GM19238 (cell line): ENCODE results near the gene TEC.

ENCODE experiments used
- DNase-seq: peaks from one replicate; pipeline ENCODE4 v3.0.0; 2011; ENCODE audit warnings: low spot score; ENCODE audit not compliant: insufficient read length

Gene TEC

DNA sequence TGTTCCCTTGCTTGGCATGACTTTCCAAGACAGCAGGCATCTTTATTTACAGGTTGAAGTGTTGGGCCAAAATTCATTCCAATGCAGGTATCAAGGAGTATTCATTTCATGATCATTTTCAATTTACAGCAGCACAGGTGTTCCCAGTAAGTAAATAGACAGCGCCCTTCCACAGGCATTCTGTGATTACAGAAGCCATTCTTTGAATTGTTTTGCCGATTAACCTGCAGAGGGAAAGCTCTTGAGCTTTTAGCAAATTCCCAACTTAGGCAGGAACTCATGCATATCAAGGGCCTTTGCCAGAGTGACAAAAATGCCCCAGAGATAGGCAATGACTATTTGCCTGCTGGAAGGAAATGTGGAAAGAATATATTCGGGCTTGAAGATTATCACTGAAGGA is 142.4 kb downstream of the TEC start:
- DNase-seq: no peak

DNA sequence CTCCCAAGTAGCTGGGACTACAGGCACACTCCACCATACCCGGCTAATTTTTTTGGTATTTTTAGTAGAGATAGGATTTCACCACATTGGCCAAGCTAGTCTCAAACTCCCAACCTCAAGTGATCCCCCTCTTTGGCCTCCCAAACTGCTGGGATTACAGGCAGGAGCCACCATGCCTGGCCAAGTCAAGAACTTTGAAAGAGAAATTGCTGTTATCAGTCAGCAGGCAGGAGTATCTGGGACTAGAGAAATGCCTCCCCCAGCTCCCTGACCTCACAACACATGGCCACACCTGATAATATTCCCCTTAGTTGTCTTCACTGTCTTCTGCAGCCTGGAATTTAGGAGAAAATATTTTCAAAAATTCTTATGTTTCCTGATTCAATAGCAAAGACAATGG is 143.0 kb downstream of the TEC start:
- no peak for DNase-seq

DNA sequence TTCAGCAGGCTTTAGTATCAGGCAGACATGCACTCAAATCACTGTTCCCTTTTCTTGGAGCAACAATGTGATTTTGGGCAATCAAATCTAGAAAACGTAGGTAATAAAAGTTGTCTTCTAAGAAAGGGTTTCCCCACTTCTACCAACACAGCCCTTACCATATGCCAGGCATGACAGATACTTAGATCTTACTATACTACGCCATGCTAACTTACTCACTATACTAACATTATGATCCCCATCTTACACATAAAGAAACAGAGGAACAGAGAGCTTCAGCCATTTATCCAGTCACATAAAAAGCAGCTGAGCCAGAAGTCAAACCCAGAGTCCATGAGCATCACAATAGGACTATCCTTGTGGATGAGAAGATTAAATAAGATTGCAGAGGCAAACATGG is 144.8 kb downstream of the TEC start:
- DNase-seq: no peak

DNA sequence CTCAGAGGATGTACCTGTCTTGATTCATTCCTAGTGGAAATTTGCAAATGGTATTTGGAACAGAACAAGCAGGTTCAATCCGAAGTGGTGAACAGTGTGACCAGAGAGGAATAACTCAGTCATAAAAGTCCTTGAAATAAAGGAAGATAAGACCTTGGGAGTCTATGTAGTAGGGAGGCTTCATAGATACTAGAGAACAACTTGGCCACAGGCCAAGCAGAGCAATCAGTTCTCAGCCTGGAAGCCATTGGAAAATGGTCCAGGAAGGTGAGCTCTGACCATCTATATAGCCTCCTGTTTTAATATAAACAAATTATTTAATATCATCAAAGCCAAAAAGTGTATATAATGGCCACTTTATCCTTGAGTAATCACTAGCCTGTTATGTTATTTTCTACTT is 146.9 kb downstream of the TEC start:
- DNase-seq: no peak

DNA sequence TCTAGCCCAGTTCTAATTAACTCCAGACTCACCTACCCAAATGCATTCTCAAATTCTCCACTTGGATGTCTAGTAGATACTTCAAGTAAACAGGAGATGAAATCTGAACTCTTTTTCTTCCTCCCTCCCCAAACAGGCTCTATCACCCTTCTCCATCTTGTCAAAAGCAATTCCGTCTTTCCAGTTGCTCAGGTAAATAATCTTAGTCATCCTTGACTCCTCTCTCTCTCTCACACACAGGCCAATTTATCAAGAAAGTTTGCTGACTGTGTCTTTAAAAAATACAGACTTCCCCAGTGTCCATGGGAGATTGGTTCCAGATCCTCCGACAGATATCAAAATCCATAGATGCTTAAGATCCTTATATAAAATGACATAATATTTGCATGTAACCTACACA is 148.5 kb downstream of the TEC start:
- no peak for DNase-seq

DNA sequence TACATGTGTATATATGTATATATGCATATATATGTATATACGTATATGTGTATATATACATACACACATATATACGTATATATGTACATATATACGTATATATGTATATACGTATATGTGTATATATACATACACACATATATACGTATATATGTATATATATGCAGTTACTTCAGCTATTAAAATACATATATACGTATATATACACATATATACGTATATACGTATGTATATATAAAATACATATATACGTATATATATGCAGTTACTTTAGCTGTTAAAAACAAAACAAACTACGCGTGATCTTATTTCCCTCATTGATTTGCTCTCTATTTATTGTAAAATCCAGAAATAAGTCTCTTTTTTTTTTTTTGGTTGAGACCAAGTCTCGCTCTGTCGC is 149.5 kb downstream of the TEC start:
- DNase-seq: no peak

DNA sequence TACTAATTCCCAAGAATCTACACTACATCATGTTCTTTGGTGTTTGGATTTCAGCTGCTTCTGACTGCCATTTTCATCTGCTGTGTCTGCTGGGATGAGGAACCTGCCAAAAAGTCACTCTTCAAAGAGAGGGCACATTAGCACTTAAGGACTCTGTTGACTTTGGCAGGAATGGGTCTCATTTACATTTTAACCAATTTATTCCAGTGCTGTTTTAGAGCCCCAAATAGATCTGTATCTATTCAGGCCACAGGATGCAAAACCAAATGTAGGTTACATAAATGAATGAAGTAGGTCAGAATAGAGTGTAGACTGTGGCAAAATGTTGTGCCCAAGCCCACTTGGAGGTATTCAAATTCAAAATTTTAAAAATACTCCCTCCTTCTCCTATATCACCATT is 150.0 kb downstream of the TEC start:
- no peak for DNase-seq

DNA sequence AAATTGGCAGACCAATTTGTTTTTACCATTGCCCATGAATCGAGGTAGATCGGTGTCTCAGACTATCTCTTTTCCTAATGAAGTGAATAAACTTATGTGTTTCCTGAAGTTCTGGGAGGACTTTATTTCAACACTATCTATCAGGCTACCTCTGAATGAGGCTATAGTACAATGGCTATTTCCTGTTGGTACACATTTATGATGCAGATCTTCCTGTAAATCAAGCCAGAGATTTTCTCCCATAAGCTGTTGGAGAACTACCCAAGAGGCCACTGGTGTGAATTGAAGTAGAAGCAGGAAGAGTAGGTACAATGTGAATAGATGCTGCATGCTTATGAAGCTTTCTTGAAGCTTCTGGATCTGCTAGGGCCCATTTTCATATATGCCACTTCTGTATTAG is 151.6 kb downstream of the TEC start:
- no peak for DNase-seq

DNA sequence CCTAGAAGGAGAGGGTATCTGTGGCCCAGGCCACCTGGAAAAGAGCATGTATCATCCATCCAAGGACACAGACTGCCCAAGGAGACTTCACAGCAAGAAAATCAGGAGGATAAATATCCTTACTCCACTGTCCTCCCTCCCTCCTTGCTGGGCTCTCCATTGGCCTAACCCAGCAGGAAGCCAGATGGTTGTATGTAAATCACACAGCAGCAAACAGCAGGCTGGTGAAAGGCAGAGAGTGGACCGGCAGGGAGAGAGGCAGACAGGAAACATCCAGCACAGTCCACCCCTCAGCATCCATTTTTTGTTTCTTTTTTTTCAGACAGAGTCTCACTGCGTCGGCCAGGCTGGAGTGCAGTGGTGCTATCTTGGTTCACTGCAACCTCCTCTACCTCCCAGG is 153.1 kb downstream of the TEC start:
- DNase-seq: no peak

DNA sequence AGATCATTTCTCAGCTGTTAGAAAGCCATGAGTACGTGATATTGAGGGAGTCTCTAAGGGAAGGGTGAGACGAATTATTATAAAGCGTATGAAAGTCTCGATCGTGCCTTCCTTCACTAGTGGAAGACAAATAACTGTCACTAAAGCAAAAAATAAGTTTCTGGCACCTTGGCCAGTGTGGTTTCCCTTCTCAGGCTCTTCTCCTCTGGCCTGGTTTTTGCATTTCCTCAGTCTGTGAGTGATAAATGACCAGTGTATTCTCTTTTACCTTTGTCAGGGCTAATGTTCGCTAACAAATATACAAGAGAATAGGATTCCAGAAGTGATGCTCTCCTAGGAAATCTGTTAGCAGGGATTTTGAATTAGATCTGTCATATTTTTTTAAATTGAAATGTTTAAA is 155.2 kb downstream of the TEC start:
- DNase-seq: no peak

DNA sequence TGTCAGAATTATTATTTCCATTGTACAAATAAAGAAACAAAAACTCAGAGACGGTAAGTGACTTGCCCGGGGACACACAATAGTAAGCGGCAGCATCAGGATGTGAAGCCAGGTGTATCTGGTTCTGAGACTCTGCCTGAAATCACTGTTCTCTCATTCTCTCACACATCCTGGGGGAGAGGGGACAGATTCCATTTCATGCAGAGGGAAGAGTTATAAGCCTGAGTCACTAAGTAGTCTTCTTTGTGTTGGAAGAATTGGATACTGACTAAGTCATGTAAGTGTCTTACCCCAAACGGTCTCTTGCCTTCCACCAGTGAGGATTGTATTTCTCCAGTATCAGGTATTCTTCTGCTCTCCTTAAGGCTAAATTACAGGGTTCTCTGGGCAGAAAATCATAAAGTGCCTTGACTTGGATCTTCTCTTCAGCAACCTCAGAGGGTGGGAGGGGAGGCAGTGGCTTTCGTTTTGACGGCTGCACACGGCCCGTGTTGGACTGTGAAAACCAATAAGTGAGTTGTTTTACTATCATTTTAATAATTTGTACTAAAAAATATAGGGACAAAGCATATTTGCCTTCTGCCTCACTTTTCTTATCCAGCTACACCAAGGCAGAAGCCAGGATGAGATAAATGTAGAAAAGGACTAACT is 157.5 kb downstream of the TEC start:
- no peak for DNase-seq

DNA sequence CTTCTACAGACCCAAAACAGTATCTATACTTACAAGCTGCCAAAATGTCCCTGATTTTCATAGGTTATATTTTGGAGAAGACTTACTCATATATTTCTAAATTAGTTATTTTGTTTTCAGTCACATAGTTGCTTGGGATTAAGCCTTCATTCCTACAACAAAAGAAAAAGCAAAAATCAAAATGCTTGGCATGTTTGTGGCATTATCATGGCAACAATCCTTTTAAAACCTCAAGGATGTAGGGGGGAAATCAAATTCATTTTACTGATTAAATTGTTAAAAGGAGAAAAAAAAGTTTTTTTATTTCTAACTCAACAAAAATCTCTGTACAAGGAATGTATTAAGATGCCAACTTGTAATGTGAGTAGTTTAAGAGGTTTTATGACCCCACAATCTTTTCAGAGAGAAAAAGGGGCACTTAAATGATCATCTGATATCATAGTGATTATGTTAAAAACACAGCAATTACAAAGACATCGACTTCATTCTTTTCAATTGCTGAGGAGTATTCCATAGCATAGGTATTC is 159.1 kb downstream of the TEC start:
- DNase-seq: no peak

DNA sequence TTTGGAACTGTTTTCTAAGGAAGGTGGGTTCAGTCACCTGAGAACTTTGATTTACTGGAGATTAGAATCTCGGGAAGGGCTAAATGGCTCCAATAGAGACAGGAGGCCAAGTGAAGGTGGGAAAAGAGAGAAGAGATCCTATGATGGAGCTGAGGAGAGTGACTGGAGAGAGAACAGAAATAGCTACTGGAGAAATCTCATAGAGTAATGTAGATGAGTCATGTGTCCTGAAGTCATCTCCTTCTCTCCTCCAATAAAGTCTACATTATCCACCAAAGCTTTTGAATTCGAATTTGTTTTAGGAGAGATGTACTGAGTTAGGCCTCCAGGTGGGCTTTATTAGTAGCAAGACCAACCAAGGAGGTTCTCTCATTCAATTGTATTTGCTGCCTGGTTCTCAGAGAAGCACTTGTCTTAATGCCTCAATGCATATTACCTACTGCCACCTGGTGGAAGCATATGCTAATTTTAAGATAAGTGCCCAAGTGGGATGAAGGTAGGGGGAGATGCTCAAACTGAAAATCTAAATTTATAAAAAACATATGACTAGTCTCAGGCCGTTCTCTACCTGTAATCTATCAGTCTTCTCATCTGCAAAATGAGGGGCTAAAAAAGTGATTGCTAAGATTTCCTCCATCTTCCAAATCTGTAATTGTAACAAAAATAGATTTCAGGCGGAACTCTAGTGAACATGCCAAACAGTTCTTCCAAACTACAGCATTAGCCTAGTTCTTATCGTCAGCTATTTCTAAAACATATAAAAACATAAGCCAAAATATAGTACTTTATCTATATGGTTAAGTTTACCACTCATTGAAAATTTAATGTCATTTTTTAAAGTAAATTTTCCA is 160.0 kb downstream of the TEC start:
- DNase-seq: no peak

DNA sequence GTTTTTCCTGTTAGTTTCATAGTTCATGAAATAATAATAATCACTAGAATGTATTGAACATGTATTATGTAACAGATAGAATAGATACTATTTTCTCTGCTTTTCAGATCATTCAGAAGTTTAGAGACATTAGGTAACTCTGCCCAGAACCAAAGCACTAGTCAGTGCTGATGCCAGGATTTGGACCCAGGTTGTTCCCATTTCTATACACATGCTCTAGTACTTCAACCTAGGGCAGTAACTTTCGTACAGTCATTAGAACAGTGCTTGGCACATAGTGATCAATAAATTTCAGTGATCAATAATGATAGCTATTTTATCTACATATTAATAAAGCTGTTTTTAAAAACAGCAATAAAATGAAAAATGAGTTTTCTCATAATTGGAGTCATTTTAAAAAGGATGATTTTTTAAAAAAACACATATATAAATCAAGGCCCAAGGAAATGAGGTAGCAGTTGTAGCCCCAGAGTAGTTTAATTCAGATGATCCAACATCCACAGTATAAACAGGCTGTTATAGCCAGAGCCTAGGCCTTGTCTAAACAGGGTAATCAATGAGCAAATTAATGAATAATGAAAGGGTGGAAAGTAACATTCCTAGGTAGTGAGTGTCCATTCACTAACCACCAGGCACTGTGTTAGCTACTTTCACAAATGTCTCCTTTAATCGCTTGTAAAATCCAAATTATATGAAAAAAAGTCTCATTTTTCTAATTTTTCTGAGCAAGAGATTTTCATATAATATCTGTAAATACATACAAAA is 161.1 kb downstream of the TEC start:
- DNase-seq: no peak

DNA sequence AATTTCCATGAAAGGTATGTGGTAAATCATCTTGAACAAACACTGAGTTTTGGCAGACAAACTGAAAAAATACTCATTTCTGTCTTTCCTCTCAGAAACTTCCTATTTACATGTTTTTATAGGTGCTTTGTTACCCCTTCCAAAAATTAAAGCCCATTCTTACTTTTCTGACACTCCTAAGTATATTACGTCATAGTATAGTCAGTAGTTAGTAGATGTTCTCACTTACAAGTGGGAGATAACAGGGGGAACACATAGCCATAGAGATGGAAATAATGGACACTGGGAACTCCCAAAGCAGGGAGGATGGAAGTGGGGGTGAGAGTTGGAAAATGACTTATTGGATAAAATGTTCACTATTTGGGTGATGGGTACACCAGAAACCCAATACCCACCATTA is 164.4 kb downstream of the TEC start:
- DNase-seq: no peak

DNA sequence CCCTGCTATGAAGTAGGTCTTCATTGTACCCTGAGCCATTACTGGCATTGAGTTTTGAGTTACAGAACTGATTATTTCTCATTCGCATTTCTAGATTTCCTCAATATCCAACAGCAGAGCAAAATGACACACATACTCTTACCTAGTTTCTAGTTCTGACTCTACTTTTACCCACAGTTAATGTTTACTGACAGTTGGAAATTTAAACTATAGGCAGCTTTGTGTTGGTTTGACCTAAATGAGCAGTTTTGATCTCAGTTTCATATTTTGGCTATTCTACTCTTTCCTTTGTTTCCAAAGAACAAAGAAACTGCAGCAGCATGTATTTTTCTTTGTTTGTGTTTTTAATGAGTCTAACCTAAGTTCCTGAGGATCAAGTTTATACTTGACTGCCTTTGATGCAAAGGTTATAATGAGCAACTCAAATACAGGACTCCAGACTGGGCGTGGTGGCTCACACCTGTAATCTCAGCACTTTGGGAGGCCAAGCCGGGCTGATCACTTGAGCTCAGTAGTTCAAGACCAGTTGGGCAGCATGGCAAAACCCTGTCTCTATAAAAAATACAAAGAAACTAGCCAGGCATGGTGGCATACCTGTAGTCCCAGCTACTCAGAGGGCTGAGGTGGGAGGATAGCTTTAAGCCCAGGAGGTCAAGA is 166.0 kb downstream of the TEC start:
- DNase-seq: no peak

DNA sequence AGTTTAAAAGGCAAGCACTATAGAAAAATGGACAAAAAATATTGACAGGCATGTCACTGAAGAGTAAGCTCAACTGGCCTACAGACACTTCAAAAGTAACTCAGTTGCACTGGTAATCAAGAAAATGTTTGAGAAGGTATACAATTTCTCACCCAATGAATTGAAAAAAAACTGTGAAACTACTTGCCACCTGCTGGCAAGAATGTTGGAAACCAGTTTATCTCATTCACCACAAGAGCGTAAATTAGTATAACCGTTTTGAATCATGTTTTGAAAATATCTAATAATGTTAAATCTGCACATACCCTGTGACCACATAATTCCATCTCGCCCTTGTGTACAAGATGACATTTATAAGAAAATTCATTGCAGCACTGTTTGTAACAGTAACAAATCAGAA is 167.3 kb downstream of the TEC start:
- DNase-seq: no peak

DNA sequence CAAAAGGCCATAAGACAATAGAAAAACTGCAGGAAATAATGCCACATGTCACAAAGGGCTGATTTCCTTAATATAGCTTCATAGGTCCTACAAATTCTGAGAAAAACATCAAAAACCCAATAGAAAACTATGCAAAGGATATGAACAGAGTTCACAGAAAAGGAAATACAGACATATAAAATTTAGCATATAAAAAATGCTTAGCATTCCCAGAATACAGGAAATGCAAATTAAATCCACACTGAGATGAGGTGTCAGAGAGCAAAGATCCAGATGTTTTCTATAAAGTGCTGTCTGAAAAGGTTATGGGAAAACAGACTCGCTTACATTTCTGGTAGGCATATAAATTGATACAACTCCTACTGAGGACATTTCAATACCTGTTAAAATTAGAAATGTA is 169.4 kb downstream of the TEC start:
- no peak for DNase-seq

DNA sequence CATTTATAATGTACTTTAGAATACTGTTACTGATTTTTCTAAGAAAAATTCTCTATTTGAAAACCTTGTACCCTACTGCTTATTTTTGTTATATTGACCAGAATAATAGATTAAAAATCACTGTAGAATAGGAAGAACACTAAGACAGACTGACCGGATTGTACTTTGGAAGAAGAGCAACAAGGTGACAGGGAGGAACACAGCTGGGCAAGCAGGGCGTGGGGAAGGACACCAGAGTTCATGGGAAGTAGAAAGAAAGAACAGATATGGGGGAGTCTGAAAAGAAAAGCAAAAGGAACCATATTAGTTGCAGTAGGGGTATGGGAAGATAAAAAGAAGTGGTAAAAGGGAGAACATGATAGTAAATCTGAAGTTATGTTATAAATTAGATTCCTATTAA is 174.2 kb downstream of the TEC start:
- DNase-seq: no peak

DNA sequence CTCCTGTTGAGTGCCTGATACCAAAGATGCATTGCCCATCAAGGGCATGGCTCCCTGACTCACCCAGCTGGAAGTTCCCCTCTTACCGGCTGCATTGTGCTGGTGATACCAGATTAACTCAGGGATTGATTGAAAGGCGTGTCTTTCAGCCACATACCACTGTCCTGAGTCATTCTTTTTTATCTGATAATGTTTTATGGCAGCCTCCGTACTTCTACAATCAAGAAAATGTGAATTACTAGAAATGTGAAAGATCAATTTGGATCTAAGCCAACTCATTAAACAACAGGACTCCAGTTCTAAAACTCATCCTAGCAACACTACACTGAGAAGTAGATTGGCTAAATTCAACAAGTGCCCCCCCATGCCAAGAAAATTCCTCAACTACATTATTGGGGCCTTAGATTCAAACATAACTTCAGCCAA is 175.6 kb downstream of the TEC start:
- no peak for DNase-seq

DNA sequence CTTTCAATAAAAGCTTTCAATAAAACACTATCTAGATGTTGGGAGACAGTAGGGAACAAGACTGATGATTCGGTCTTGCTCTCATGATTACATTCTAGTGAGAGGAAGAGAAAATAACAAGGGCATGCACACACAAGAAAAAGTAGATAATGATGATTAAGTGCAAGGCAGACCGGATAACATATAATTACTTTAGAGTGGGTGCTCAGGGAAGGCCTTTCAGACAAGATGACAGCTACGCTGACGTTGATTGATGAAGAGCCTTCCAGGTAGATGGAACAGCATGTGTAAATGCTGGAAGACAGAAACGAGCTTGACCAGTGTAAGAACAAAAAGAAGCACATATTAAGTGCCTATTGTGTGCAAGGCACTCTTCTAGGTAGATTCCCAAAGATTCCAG is 179.0 kb downstream of the TEC start:
- DNase-seq: no peak
